ENCODE data around the gene SLC37A1.

The SLC37A1 gene

DNA sequence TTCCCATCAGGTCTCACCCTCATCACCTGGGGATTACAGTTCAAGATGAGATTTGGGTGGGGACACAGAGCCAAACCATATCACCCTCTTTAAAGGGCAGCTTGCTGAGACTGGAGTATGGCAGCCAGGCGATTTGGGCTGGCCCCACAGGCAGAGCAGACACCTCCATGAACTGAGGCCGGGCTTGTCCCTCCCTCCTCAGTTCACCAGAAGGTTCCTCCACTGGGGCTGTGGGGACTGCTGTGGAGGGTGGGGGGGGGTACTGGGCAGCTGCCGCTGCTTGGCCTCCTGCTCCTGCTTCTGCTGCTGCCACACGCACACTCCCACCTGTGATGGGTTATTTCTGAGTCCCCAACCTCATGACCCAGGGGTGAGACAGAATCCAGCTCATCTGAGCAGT, 85.8 kb downstream of the SLC37A1 start:
- POLR2A ChIA-PET, result no interaction called here
- CTCF ChIA-PET, result no interaction called here
- Histone ChIP-seq H3K4me1 (ENCODE audit: control insufficient read depth, insufficient read depth, low read length) (no peaks in the 10 kb centered on the region), H3K36me3 (ENCODE audit: control insufficient read depth in 2 of 2, insufficient read depth in 1 of 2, low read length in 2 of 2) (no peaks in the 10 kb centered on the region), H3K27ac (ENCODE audit: extremely low read depth, low read depth, low read length) (no peak overlapping the region), H3K9me3 (ENCODE audit: control insufficient read depth, insufficient read depth, low read depth, low read length) (no peaks in the 10 kb centered on the region; the same call in 1 of the 2 replicates), H3K4me3 (ENCODE audit: low read depth, low read length) (no peak overlapping the region)
- TF ChIP-seq ZFP3 (tag by site-specific recombination; IDR thresholded peaks at IDR 0.05; ENCODE audit: low read depth) (no peak), ZNF555 (tag by site-specific recombination; conservative IDR thresholded peaks at IDR 0.05) (no peak), ZNF548 (tag by site-specific recombination; IDR thresholded peaks at IDR 0.05) (no peak), ZNF132 (tag by site-specific recombination; IDR thresholded peaks at IDR 0.05; ENCODE audit: borderline replicate concordance) (no peak), BCL6B (tag by site-specific recombination; IDR thresholded peaks at IDR 0.05) (no peak), ZNF175 (tag by site-specific recombination; IDR thresholded peaks at IDR 0.05) (no peak), ZNF311 (tag by site-specific recombination; IDR thresholded peaks at IDR 0.05; ENCODE audit: borderline replicate concordance) (no peak), WT1 (tag by site-specific recombination; IDR thresholded peaks at IDR 0.05) (no peak), ZNF350 (tag by site-specific recombination; IDR thresholded peaks at IDR 0.05) (no peak), ZNF621 (tag by site-specific recombination; IDR thresholded peaks at IDR 0.05) (no peak), ZNF404 (tag by site-specific recombination; IDR thresholded peaks at IDR 0.05) (no peak), SP2 (tag by site-specific recombination; IDR thresholded peaks at IDR 0.05) (no peak)
- TF ChIP-seq, protein P1, sequence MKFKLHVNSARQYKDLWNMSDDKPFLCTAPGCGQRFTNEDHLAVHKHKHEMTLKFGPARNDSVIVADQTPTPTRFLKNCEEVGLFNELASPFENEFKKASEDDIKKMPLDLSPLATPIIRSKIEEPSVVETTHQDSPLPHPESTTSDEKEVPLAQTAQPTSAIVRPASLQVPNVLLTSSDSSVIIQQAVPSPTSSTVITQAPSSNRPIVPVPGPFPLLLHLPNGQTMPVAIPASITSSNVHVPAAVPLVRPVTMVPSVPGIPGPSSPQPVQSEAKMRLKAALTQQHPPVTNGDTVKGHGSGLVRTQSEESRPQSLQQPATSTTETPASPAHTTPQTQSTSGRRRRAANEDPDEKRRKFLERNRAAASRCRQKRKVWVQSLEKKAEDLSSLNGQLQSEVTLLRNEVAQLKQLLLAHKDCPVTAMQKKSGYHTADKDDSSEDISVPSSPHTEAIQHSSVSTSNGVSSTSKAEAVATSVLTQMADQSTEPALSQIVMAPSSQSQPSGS (tag by site-specific recombination; IDR thresholded peaks at IDR 0.05; ENCODE audit: low read depth), result no peak
- TF ChIP-seq, protein P2, sequence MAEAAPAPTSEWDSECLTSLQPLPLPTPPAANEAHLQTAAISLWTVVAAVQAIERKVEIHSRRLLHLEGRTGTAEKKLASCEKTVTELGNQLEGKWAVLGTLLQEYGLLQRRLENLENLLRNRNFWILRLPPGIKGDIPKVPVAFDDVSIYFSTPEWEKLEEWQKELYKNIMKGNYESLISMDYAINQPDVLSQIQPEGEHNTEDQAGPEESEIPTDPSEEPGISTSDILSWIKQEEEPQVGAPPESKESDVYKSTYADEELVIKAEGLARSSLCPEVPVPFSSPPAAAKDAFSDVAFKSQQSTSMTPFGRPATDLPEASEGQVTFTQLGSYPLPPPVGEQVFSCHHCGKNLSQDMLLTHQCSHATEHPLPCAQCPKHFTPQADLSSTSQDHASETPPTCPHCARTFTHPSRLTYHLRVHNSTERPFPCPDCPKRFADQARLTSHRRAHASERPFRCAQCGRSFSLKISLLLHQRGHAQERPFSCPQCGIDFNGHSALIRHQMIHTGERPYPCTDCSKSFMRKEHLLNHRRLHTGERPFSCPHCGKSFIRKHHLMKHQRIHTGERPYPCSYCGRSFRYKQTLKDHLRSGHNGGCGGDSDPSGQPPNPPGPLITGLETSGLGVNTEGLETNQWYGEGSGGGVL (tag by site-specific recombination; IDR thresholded peaks at IDR 0.05), result no peak
- TF ChIP-seq, protein P3, sequence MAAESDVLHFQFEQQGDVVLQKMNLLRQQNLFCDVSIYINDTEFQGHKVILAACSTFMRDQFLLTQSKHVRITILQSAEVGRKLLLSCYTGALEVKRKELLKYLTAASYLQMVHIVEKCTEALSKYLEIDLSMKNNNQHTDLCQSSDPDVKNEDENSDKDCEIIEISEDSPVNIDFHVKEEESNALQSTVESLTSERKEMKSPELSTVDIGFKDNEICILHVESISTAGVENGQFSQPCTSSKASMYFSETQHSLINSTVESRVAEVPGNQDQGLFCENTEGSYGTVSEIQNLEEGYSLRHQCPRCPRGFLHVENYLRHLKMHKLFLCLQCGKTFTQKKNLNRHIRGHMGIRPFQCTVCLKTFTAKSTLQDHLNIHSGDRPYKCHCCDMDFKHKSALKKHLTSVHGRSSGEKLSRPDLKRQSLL (tag by site-specific recombination; IDR thresholded peaks at IDR 0.05), result no peak

- H3K4me1 ChIP-seq (ENCODE audit: control insufficient read depth, insufficient read depth, low read length), result no peaks in the 10 kb centered on the region
- CTCF ChIA-PET, result interaction anchor here (0.6 kb wide), 1 partner anchor 231 kb away, joined by 3 read pairs; no protein-coding TSS in a partner anchor
- H3K9me3 ChIP-seq (ENCODE audit: control insufficient read depth, insufficient read depth, low read depth, low read length), result no peaks in the 10 kb centered on the region; the same call in 1 of the 2 replicates
- H3K27ac ChIP-seq (ENCODE audit: extremely low read depth, low read depth, low read length), result no peak overlapping the region
- POLR2A ChIA-PET, result no interaction called here
- H3K36me3 ChIP-seq (ENCODE audit: control insufficient read depth in 2 of 2, insufficient read depth in 1 of 2, low read length in 2 of 2), result no peaks in the 10 kb centered on the region
- TF ChIP-seq ZNF843 (tag by site-specific recombination; IDR thresholded peaks at IDR 0.05) (no peak), ZNF302 (tag by site-specific recombination; IDR thresholded peaks at IDR 0.05; ENCODE audit: low read depth) (no peak), ZBTB1 (tag by site-specific recombination; IDR thresholded peaks at IDR 0.05) (no peak), ZNF660 (tag by site-specific recombination; IDR thresholded peaks at IDR 0.05) (no peak)
- no peak overlapping the region for H3K4me3 ChIP-seq (ENCODE audit: low read depth, low read length)
Observed at GRCh38 chr21:42599962-42600361, 86.3 kb downstream of the SLC37A1 start.
